Vagina (tissue), 2 donors: ENCODE results near the gene WNT7B. TPM values are rescaled to one million over a fixed set of nuclear protein-coding genes. Genes with fewer than 3 reads are reported as not detected.

Experiments used
- DNase-seq, 2 donors: peaks; one replicate each; pipeline ENCODE4 v3.0.0-alpha.2; 2017; ENCODE audit errors: extremely low spot score in 2 of 2
- H3K27ac ChIP-seq: fragments of 200-600 bp; sonication (generic); one replicate; pipeline ENCODE4 v1.5.1; 2019
- H3K27me3 ChIP-seq: fragments of 200-600 bp; sonication (generic); one replicate; pipeline ENCODE4 v1.5.1; 2019
- H3K36me3 ChIP-seq, 2 donors: fragments of 200-600 bp; sonication (generic); one replicate each; pipeline ENCODE4 v1.5.1; 2017 to 2019
- H3K4me1 ChIP-seq: fragments of 200-600 bp; sonication (generic); one replicate; pipeline ENCODE4 v1.5.1; 2019
- H3K4me3 ChIP-seq, 2 donors: fragments of 200-600 bp; sonication (generic); 1 replicate in 1 of 2; 2 replicates in 1 of 2; pipeline ENCODE4 v1.5.1; 2016 to 2019
- H3K9me3 ChIP-seq: fragments of 200-600 bp; sonication (generic); one replicate; pipeline ENCODE4 v1.5.1; 2019
- POLR2A ChIP-seq, 2 donors: fragments of 450-650 bp; IDR thresholded peaks; one replicate each; pipeline ENCODE4 v1.6.1; 2017; ENCODE audit warnings: antibody characterized with exemption in 2 of 2, mild to moderate bottlenecking in 2 of 2, moderate library complexity in 2 of 2
- POLR2AphosphoS5 ChIP-seq, 2 donors: sonication (generic); formaldehyde crosslinking; IDR thresholded peaks; one replicate each; pipeline ENCODE4 v1.9.0; 2017; ENCODE audit warnings: antibody characterized with exemption in 2 of 2, mild to moderate bottlenecking in 2 of 2, low read depth in 1 of 2; ENCODE audit not compliant: insufficient read depth in 1 of 2
- intact Hi-C: fragments of 100-400 bp; cut with DNase I; formaldehyde crosslinking; loops from one replicate; pipeline ENCODE4 v1.15.1; 2023
- total RNA-seq: library from RNA; depleted of rRNA; stranded (reverse); fragments of >200 nt; gene quantifications from one replicate; pipeline ENCODE4 v1.2.3, GENCODE V29; 2016
- TF ChIP-seq, protein P1 (sequence below), 3 experiments: fragments of 450-650 bp in 2 of 3; fragments of 200-600 bp in 1 of 3; sonication (generic) in 1 of 3; IDR thresholded peaks; one replicate each; pipeline ENCODE4 v1.5.1; 2017 to 2019; ENCODE audit warnings: antibody characterized with exemption in 3 of 3, mild to moderate bottlenecking in 2 of 3, moderate library complexity in 2 of 3

Gene WNT7B
- total RNA-seq, 1 donor from 2014 or later = 7.1 TPM

DNA sequence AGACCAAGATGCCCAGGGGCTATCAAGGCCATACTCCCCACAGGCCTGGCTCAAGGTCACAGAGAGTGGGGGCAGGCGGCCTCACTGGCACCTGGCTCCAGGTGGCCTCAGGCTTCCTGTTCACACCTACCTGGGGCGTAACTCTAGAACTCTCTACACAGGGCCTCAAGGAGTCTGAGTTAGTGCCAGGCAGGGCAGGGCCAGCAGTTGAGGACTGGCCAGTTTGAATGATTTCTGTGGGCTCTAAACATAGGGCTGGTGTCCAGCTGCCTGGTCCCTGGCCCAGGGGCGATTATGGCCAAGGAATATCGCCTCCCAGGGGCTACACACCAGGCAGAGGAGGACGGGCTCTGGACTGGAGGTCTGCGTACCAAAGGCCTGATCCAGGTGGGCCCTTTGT is 79.2 kb downstream of the WNT7B start:
- Histone ChIP-seq H3K36me3 (no peaks in the 10 kb centered on the region), H3K9me3 (no peaks in the 10 kb centered on the region), H3K27ac (no peak overlapping the region), H3K27me3 (no peaks in the 10 kb centered on the region), H3K4me1 (peaks cover 28% of the 10 kb centered on the region), H3K4me3 (no peak overlapping the region)
- TF ChIP-seq, protein P1, sequence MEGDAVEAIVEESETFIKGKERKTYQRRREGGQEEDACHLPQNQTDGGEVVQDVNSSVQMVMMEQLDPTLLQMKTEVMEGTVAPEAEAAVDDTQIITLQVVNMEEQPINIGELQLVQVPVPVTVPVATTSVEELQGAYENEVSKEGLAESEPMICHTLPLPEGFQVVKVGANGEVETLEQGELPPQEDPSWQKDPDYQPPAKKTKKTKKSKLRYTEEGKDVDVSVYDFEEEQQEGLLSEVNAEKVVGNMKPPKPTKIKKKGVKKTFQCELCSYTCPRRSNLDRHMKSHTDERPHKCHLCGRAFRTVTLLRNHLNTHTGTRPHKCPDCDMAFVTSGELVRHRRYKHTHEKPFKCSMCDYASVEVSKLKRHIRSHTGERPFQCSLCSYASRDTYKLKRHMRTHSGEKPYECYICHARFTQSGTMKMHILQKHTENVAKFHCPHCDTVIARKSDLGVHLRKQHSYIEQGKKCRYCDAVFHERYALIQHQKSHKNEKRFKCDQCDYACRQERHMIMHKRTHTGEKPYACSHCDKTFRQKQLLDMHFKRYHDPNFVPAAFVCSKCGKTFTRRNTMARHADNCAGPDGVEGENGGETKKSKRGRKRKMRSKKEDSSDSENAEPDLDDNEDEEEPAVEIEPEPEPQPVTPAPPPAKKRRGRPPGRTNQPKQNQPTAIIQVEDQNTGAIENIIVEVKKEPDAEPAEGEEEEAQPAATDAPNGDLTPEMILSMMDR (IDR thresholded peaks at IDR 0.05) = no peak
- intact Hi-C loops = no loop called here
- DNase-seq = no peak

DNA sequence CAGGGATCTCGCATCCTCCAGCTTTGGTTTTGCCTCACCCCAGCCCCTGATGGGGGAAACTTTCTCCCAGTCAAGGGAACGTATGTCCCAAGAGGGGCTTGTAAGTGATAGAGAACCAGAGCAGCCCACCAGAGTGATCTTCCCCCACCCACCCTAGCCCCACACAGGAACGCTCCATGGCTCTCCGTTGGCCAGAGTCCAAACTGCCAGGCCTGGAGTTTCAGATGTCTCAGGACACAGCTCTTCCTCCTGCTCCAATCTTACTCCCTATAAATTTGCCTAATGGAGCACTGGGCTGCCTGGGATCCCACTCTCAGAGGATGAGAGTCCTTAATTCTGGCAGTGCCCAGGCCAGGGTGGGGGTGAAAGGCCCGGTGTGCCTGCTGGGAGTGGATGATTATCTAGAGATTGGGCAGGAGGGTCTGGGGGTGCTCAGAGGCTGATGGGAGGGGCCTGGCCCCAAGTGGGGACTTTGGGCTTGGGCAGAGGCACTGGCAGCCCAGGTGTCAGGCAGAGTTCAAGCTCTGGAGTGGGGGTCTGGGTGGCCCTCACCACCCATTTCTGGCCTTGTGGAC is 79.9 kb downstream of the WNT7B start:
- intact Hi-C loops = no loop called here
- peak overlapping the region; percentile 16 for H3K27ac ChIP-seq
- peaks cover 33% of the 10 kb centered on the region for H3K4me1 ChIP-seq
- TF ChIP-seq POLR2AphosphoS5 (IDR thresholded peaks at IDR 0.05; ENCODE audit: insufficient read depth in 1 of 2, low read depth in 1 of 2) (no peak), POLR2A (IDR thresholded peaks at IDR 0.05) (no peak)
- TF ChIP-seq, protein P1 (IDR thresholded peaks at IDR 0.05) = no peak
- no peaks in the 10 kb centered on the region for H3K9me3 ChIP-seq
- H3K36me3 ChIP-seq = no peaks in the 10 kb centered on the region
- no peak overlapping the region for H3K4me3 ChIP-seq
- H3K27me3 ChIP-seq = no peaks in the 10 kb centered on the region
- no peak for DNase-seq

DNA sequence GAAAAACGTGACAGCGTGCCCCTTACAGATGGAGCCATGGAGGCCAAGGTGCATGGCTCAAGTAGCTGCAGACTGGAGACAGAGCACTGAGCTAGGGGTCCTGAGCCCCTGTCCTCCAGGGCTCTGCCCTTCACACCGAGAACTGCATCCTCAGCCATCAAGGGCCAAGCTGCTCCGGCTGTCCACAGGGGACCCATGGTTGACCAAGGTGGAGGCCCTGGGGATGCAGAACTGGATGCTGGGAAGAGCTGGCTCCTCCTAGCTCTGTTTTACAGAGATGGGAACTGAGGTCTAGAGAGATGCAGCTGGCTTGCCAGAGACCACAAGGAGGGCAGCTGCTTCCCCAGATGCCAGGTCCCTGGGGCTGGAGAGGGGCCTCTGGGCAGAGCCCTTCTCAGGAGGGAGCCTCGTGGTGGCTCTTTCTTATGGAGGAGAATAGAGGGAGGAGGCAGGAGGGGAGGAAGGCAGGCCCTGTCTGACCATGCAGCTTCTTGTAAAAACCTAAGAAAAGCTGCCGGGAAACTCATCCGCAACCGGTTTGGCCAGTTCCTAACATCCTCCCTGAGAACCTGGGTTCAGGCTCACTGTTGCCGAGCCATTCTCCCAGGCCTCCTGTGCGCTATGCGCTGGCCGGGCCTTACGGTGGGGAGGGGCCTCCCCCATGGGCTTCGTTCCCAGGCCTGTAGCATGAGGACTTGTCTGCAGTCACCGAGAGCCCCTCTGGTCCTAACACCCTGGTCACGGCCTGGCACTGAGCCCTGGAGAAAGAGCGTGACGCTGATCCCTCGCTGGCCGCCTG is 80.6 kb downstream of the WNT7B start:
- TF ChIP-seq POLR2A (IDR thresholded peaks at IDR 0.05) = no peak
- peak; percentile 19 to 56 for TF ChIP-seq POLR2AphosphoS5 (IDR thresholded peaks at IDR 0.05; ENCODE audit: insufficient read depth in 1 of 2, low read depth in 1 of 2)
- TF ChIP-seq, protein P1 (IDR thresholded peaks at IDR 0.05) = no peak
- H3K4me1 ChIP-seq = peaks cover 39% of the 10 kb centered on the region
- no peaks in the 10 kb centered on the region for H3K36me3 ChIP-seq
- intact Hi-C loops = no loop called here
- no peaks in the 10 kb centered on the region for H3K27me3 ChIP-seq
- no peak for DNase-seq
- H3K27ac ChIP-seq = peak overlapping the region; percentile 16
- H3K4me3 ChIP-seq = no peak overlapping the region
- no peaks in the 10 kb centered on the region for H3K9me3 ChIP-seq

DNA sequence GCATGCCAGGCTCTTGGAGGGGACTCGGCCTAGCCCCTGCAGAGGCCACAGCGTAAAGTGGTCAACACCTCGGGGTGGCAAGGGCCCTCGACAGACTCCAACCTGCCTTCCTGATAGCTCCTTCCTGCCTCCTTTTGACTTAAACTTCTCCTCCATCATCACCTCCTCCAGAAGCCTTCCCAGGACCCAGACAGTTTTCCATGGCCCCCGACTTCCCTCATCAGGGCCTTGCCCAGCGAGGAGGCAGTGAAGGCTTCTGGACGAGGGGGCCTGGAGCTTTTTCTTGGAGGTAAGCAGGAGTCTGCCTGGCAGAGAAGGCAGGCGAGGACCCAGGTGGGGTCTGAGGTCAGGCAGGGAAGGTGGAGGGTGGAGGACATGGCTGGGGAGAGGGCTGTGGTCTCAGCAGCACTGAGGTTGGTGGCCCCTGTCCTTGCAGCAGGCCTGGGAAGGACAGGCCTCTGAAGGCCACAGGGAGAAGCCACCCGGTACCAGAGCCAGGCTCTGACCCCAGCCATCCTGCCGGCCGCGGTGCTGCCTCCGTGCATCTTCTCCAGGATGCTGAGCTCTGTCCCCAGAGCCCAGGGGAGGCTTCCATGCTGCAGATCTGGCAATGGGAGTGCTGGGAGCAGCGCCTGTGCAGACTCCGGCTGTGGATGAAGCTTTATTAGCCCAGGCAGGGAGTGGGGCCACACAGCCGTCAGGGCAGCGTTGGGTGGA is 81.4 kb downstream of the WNT7B start:
- H3K4me1 ChIP-seq = peaks cover 39% of the 10 kb centered on the region
- no peak for TF ChIP-seq POLR2AphosphoS5 (IDR thresholded peaks at IDR 0.05; ENCODE audit: insufficient read depth in 1 of 2, low read depth in 1 of 2)
- TF ChIP-seq, protein P1 (IDR thresholded peaks at IDR 0.05) = no peak
- TF ChIP-seq POLR2A (IDR thresholded peaks at IDR 0.05) = no peak

More for the DNA sequence above, 81.4 kb downstream of the WNT7B start:
- no peaks in the 10 kb centered on the region for H3K9me3 ChIP-seq
- H3K27ac ChIP-seq = no peak overlapping the region
- DNase-seq = no peak
- H3K4me3 ChIP-seq = no peak overlapping the region
- intact Hi-C loops = no loop called here
- no peaks in the 10 kb centered on the region for H3K27me3 ChIP-seq
- H3K36me3 ChIP-seq = no peaks in the 10 kb centered on the region
